ENCODE measurements around the gene PLET1. TPM values are rescaled to one million over a fixed set of nuclear protein-coding genes. Genes with fewer than 3 reads are reported as not detected.

Gene PLET1
- total RNA-seq, 2 experiments from 2014 or later = not detected

GRCh38 chr11:112215621-112216020 is 45.0 kb downstream of the PLET1 start:
- no peaks in the 10 kb centered on the region for H4K20me1 ChIP-seq (ENCODE audit: insufficient read depth, low read length)
- intact Hi-C loops (cut with micrococcal nuclease; ENCODE audit: unreplicated experiment) = loop anchor here (10.0 kb wide), 1 partner anchor 369 kb away; no protein-coding TSS in a partner anchor
- DNase-seq (ENCODE audit: low spot score) = no peak
- H2AFZ ChIP-seq (ENCODE audit: low read length) = no peak overlapping the region
- H3K36me3 ChIP-seq (ENCODE audit: insufficient read depth, low read length) = no peaks in the 10 kb centered on the region
- H3K79me2 ChIP-seq (ENCODE audit: insufficient read depth, low read depth, low read length) = no peaks in the 10 kb centered on the region
- H3K9me2 ChIP-seq (ENCODE audit: insufficient read depth, low read length) = no peaks in the 10 kb centered on the region
- no peaks in the 10 kb centered on the region for H3K4me1 ChIP-seq (ENCODE audit: insufficient read depth, low read length, poor library complexity, severe bottlenecking)
- no peaks in the 10 kb centered on the region for H3K9me3 ChIP-seq (ENCODE audit: low read length)
- BruUV-seq (replicated peaks) = no TSS peak
- POLR2A ChIA-PET = interaction anchor here (0.7 kb wide), 1 partner anchor 100 kb away, joined by 3 read pairs; no protein-coding TSS in a partner anchor
- H3K27ac ChIP-seq (ENCODE audit: low read depth, low read length, poor library complexity, severe bottlenecking) = no peak overlapping the region
- TF ChIP-seq CTCF (conservative IDR thresholded peaks at IDR 0.05; ENCODE audit: low read length) (no peak), EZH2phosphoT487 (IDR thresholded peaks at IDR 0.05; ENCODE audit: borderline replicate concordance, low read depth, low read length) (no peak)
- no peak overlapping the region for H3K4me2 ChIP-seq (ENCODE audit: low read length)
- no peak overlapping the region for H3K4me3 ChIP-seq (ENCODE audit: low read depth, low read length, poor library complexity, severe bottlenecking)
- CTCF ChIA-PET (ENCODE audit: unreplicated experiment) = interaction anchor here (1.0 kb wide), 1 partner anchor 60 kb away, joined by 3 read pairs; no protein-coding TSS in a partner anchor

- intact Hi-C loops (cut with micrococcal nuclease; ENCODE audit: unreplicated experiment) = loop anchor here (10.0 kb wide), 1 partner anchor 371 kb away; no protein-coding TSS in a partner anchor
- Histone ChIP-seq H3K79me2 (ENCODE audit: insufficient read depth, low read depth, low read length) (no peaks in the 10 kb centered on the region), H3K4me3 (ENCODE audit: low read depth, low read length, poor library complexity, severe bottlenecking) (no peak overlapping the region), H3K4me1 (ENCODE audit: insufficient read depth, low read length, poor library complexity, severe bottlenecking) (no peaks in the 10 kb centered on the region), H2AFZ (ENCODE audit: low read length) (no peak overlapping the region), H3K9me2 (ENCODE audit: insufficient read depth, low read length) (no peaks in the 10 kb centered on the region), H4K20me1 (ENCODE audit: insufficient read depth, low read length) (no peaks in the 10 kb centered on the region), H3K27ac (ENCODE audit: low read depth, low read length, poor library complexity, severe bottlenecking) (no peak overlapping the region), H3K4me2 (ENCODE audit: low read length) (no peak overlapping the region), H3K36me3 (ENCODE audit: insufficient read depth, low read length) (no peaks in the 10 kb centered on the region), H3K9me3 (ENCODE audit: low read length) (no peaks in the 10 kb centered on the region)
- ChIA-PET POLR2A (interaction anchor here (1.0 kb wide), 1 partner anchor 68 kb away, joined by 3 read pairs; no protein-coding TSS in a partner anchor), CTCF (ENCODE audit: unreplicated experiment) (no interaction called here)
- no peak for DNase-seq (ENCODE audit: low spot score)
- no peak for TF ChIP-seq CTCF (conservative IDR thresholded peaks at IDR 0.05; ENCODE audit: low read length)
- TF ChIP-seq EZH2phosphoT487 (IDR thresholded peaks at IDR 0.05; ENCODE audit: borderline replicate concordance, low read depth, low read length) = no peak
- BruUV-seq (replicated peaks) = no TSS peak
These were observed 46.9 kb downstream of the PLET1 start for GRCh38 chr11:112213753-112214152.

GRCh38 chr11:112212710-112213109 is 48.0 kb downstream of the PLET1 start:
- ChIA-PET POLR2A (no interaction called here), CTCF (ENCODE audit: unreplicated experiment) (no interaction called here)
- H3K4me1 ChIP-seq (ENCODE audit: insufficient read depth, low read length, poor library complexity, severe bottlenecking) = no peaks in the 10 kb centered on the region
- no peaks in the 10 kb centered on the region for H3K36me3 ChIP-seq (ENCODE audit: insufficient read depth, low read length)
- H4K20me1 ChIP-seq (ENCODE audit: insufficient read depth, low read length) = no peaks in the 10 kb centered on the region
- no peak overlapping the region for H3K4me3 ChIP-seq (ENCODE audit: low read depth, low read length, poor library complexity, severe bottlenecking)
- BruUV-seq (replicated peaks) = no TSS peak
- no peak for DNase-seq (ENCODE audit: low spot score)
- H3K27ac ChIP-seq (ENCODE audit: low read depth, low read length, poor library complexity, severe bottlenecking) = no peak overlapping the region
- no peak overlapping the region for H3K4me2 ChIP-seq (ENCODE audit: low read length)
- intact Hi-C loops (cut with micrococcal nuclease; ENCODE audit: unreplicated experiment) = loop anchor here (10.0 kb wide), 1 partner anchor 372 kb away; no protein-coding TSS in a partner anchor
- no peak for TF ChIP-seq CTCF (conservative IDR thresholded peaks at IDR 0.05; ENCODE audit: low read length)
- no peak for TF ChIP-seq EZH2phosphoT487 (IDR thresholded peaks at IDR 0.05; ENCODE audit: borderline replicate concordance, low read depth, low read length)
- no peaks in the 10 kb centered on the region for H3K9me3 ChIP-seq (ENCODE audit: low read length)
- H3K9me2 ChIP-seq (ENCODE audit: insufficient read depth, low read length) = no peaks in the 10 kb centered on the region
- H3K79me2 ChIP-seq (ENCODE audit: insufficient read depth, low read depth, low read length) = no peaks in the 10 kb centered on the region
- H2AFZ ChIP-seq (ENCODE audit: low read length) = no peak overlapping the region
